Measurements from ENCODE around the gene STAT3. TPM values are rescaled to one million over a fixed set of nuclear protein-coding genes. Genes with fewer than 3 reads are reported as not detected.
A peak's percentile ranks its signal among the peaks of the same experiment; 100 is the strongest.

STAT3 gene
- total RNA-seq, 2 donors from 2014 or later: 189 to 505 TPM

DNA sequence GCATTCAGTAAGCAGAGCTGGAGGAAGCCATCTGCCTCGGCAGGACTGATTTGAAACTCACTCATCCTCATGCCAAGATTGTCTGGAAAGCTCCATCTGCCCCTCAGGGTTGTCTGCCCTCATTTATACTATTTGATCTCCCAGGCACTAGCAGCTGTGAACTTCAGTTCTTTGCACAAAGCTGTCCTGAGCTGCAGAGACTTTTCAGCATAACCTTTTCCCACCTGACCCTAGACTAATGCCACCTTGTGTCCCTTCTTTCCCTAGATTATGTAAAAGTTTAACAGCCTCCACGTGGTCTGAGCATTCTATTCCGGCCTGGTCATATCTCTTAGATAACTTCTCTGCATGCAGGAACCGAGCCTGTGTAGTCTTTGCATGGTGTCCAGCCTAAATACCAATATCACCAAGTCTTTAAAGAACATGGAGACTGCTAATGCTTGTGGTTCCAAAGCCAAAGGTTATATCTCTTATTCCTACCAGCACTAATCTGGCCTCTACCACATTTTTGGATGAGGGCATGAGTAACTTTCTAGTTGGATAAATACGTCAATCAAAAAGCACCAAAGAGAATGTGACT, 70.9 kb downstream of the STAT3 start:
- DNase-seq (ENCODE audit: low spot score in 2 of 2) (no peak), ATAC-seq (no peak)
- Mint-ChIP-seq H3K27ac (peak overlapping the region in 1 of 2 donors; percentile 67), H3K9me3 (no peaks in the 10 kb centered on the region), H3K36me3 (peaks cover 34 to 61% of the 10 kb centered on the region in 2 donors)

DNA sequence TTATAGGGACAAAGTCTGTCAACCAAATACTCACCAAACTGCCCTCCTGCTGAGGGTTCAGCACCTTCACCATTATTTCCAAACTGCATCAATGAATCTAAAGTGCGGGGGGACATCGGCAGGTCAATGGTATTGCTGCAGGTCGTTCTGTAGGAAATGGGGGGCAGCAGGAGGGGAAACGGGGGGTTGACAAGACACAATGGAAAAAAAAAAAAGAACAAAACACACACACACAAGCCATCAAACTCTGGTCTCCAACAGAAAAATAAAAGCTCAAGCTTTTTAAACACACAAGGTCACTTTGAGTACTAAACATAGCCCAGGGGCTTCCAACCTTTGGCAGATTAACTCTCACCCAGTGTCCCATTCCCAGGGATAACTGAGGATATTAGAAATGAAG, 71.5 kb downstream of the STAT3 start:
- DNase-seq (ENCODE audit: low spot score in 2 of 2): no peak
- H3K36me3 Mint-ChIP-seq: peaks cover 28 to 59% of the 10 kb centered on the region in 2 donors
- ATAC-seq: no peak
- peak overlapping the region in 1 of 2 donors; percentile 56 for H3K27ac Mint-ChIP-seq
- no peaks in the 10 kb centered on the region for H3K9me3 Mint-ChIP-seq

DNA sequence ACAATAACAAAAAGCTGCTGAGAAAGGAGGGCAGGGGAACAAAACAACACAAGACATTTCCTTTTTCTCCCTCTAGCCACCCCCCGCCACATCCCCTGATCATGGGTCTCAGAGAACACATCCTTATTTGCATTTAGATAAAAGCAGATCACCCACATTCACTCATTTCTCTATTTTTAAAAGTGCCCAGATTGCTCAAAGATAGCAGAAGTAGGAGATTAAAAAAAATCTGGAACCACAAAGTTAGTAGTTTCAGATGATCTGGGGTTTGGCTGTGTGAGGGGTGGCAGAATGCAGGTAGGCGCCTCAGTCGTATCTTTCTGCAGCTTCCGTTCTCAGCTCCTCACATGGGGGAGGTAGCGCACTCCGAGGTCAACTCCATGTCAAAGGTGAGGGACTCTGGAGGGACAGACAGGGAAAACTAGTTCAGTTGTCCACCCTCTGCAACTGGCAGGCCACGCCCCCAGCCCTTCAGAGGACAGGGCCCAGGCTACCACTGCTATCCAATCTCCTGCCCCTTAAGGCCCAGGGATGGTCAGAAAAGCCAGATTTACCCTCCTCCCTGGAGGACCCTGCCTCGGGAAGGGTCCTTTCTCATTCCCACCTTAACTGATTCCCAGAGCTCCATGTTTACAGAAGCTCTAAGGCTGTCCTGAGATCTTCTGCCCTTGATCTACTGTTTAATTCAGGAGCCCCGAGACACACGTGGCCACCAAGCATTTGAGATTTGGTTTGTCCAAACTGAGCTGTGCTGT, 72.7 kb downstream of the STAT3 start:
- Mint-ChIP-seq H3K36me3 (peaks cover 29 to 56% of the 10 kb centered on the region in 2 donors), H3K27ac (peak overlapping the region; percentile 43 to 95), H3K9me3 (no peaks in the 10 kb centered on the region)
- ATAC-seq: peak in 1 of 2 donors; percentile 0
- no peak for DNase-seq (ENCODE audit: low spot score in 2 of 2)

DNA sequence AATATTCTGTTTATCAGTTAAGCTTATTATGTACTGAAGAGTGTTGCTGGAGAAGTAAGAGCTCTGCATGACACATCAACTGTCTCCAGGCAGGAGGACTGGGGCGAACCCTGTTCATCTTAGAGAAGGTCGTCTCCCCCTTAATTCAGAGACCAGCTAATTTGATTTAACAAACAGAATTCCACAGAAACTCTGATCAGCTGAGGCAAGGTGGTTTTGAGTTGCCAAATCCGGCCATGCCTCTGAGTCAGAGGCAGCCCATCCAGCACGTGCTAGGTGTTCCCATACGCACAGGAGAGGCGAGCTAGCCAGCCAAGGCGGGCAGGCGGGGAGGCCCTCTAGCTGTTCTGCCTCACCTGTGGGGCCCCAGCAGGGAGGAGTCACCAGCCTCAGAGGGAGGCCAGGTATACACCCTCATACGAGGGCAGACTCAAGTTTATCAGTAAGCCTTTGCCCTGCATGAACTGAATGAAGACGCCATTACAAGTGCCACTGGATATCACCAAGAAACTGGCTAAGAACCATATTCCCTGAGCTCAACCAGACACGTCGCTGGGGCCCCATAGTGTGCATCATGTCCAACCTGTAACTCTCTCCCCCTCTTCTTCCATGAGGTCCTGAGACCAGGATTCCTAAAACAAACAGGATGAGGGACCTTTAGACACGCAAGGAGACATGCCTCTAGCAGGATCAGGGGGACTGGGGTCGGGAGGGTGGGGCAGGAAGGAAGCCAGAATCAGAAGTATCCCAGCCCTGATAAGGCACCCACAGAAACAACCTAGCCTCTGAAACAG, 74.3 kb downstream of the STAT3 start:
- peak overlapping the region; percentile 47 to 95 for H3K27ac Mint-ChIP-seq
- H3K9me3 Mint-ChIP-seq: no peaks in the 10 kb centered on the region
- DNase-seq (ENCODE audit: low spot score in 2 of 2) (no peak), ATAC-seq (peak in 1 of 2 donors; percentile 9)
- peaks cover 22 to 53% of the 10 kb centered on the region in 2 donors for H3K36me3 Mint-ChIP-seq

DNA sequence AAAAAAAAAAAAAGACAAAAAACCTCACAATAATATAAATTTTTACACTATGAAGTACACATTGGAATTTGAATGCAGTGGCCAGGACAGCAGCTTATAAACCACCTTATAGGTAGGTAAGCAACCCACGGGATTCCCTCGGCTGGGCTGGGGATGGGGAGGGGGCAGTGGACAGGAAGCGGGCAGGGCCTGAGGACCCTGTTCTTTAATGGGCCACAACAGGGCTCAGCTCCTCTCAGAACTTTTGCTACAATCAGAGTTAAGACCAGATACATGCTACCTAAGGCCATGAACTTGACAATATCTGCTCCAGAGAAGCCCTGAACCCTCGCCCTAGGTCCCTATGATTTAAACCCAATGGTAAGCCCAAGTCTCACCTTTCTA, 74.9 kb downstream of the STAT3 start:
- Mint-ChIP-seq H3K27ac (peak overlapping the region; percentile 47 to 95), H3K9me3 (no peaks in the 10 kb centered on the region), H3K36me3 (peaks cover 22 to 53% of the 10 kb centered on the region in 2 donors)
- DNase-seq (ENCODE audit: low spot score in 2 of 2): no peak
- no peak for ATAC-seq

DNA sequence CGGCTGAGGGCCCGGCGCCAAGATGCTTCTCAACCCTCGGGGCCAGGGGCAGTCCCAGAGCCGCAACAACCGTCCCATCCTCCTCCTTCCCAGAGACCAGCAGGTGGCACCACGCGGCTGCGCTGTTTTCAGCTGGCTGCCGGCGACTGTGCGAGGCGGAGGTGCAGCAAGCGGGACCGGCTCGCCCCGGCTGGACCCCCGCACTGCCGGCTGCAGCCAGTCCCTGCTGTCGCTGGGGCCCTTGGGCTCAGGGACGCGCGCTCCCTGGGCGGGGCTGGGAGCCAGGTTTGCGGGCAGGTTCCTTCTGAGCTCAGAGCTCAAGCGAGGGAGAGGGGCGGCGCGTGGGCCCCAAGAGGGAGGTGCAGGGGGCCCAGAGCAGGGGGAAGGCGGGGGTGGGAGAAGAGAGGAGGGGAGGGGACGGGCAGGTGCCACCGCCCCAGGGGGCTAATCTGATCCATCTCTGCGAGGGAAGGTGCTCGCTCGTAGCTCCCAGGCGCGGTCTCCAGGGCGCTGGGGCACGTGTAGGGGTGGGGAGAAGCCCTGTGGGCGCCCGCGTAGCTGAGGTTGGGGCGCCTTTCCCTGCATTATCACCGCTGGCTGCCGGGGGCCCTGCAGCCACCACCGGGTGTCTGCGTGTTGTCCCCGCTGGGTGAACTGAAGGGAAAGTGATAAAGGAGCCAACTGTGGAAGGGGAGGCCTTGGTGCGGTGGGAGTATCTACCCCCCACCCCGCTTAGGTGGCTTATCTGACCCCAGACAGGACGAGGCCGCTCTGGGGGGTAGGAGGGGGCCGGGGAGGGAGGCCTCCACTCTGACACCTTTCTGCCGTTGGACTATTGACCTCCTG, 75.7 kb downstream of the STAT3 start:
- peak; percentile 49 to 81 for ATAC-seq
- Mint-ChIP-seq H3K27ac (peak overlapping the region; percentile 71 to 97), H3K36me3 (peaks cover 20 to 51% of the 10 kb centered on the region in 2 donors)

DNA sequence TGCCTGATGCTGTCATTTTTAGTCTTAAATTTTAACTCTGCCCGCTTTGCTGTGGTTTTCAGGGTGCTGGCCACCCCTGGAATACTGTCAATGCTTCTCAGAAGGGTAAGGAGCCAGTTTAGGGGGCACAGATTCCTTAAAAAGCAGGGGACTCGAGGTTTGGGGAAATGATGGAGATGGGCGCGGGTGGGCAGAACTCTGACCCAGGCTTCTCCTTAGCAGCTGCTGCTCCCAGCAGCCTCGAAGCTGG, 76.3 kb downstream of the STAT3 start:
- DNase-seq (ENCODE audit: low spot score in 2 of 2) (no peak), ATAC-seq (peak in 1 of 2 donors; percentile 2)
- Mint-ChIP-seq H3K9me3 (no peaks in the 10 kb centered on the region), H3K27ac (peak overlapping the region; percentile 71 to 97), H3K36me3 (peaks cover 14 to 49% of the 10 kb centered on the region in 2 donors)

More for the DNA sequence above, 75.7 kb downstream of the STAT3 start:
- DNase-seq (ENCODE audit: low spot score in 2 of 2): peak; percentile 82 to 85
- no peaks in the 10 kb centered on the region for H3K9me3 Mint-ChIP-seq

DNA sequence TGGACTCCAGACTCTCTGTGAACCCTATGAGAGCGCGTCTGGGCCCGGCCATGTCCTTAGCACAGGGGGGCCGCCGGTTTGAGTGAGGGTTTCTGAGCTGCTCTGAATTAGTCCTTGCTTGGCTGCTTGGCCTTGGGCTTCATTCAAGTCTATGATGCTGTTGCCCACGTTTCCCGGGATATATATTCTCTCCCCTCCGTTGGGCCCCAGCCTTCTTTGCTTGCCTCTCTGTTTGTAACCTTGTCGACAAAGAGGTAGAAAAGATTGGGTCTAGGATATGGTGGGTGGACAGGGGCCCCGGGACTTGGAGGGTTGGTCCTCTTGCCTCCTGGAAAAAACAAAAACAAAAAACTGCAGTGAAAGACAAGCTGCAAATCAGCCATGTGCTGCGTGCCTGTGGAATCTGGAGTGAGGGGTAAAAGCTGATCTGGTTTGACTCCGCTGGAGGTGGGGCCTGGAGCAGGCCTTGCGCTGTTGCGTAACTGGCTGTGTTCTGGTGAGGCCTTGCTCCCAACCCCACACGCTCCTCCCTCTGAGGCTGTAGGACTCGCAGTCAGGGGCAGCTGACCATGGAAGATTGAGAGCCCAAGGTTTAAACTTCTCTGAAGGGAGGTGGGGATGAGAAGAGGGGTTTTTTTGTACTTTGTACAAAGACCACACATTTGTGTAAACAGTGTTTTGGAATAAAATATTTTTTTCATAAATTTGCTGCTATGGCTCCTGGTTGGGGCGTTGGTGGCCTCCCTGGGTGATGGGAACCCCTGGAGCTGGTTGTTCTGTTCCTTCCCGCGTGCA, 76.8 kb downstream of the STAT3 start:
- H3K36me3 Mint-ChIP-seq: peaks cover 12 to 47% of the 10 kb centered on the region in 2 donors
- peak in 1 of 2 donors; percentile 10 for ATAC-seq

DNA sequence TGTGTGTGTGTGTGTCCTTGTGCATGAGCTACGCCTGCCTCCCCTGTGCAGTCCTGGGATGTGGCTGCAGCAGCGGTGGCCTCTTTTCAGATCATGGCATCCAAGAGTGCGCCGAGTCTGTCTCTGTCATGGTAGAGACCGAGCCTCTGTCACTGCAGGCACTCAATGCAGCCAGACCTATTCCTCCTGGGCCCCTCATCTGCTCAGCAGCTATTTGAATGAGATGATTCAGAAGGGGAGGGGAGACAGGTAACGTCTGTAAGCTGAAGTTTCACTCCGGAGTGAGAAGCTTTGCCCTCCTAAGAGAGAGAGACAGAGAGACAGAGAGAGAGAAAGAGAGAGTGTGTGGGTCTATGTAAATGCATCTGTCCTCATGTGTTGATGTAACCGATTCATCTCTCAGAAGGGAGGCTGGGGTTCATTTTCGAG, 77.4 kb downstream of the STAT3 start:
- peaks cover 17 to 51% of the 10 kb centered on the region in 2 donors for H3K36me3 Mint-ChIP-seq
- ATAC-seq (peak; percentile 38 to 50), DNase-seq (ENCODE audit: low spot score in 2 of 2) (peak in 1 of 2 donors; percentile 44)
- no peaks in the 10 kb centered on the region for H3K9me3 Mint-ChIP-seq
- H3K27ac Mint-ChIP-seq: peak overlapping the region; percentile 71 to 97

More for the DNA sequence above, 76.8 kb downstream of the STAT3 start:
- peak in 1 of 2 donors; percentile 30 for DNase-seq (ENCODE audit: low spot score in 2 of 2)
- peak overlapping the region; percentile 71 to 97 for H3K27ac Mint-ChIP-seq
- no peaks in the 10 kb centered on the region for H3K9me3 Mint-ChIP-seq

DNA sequence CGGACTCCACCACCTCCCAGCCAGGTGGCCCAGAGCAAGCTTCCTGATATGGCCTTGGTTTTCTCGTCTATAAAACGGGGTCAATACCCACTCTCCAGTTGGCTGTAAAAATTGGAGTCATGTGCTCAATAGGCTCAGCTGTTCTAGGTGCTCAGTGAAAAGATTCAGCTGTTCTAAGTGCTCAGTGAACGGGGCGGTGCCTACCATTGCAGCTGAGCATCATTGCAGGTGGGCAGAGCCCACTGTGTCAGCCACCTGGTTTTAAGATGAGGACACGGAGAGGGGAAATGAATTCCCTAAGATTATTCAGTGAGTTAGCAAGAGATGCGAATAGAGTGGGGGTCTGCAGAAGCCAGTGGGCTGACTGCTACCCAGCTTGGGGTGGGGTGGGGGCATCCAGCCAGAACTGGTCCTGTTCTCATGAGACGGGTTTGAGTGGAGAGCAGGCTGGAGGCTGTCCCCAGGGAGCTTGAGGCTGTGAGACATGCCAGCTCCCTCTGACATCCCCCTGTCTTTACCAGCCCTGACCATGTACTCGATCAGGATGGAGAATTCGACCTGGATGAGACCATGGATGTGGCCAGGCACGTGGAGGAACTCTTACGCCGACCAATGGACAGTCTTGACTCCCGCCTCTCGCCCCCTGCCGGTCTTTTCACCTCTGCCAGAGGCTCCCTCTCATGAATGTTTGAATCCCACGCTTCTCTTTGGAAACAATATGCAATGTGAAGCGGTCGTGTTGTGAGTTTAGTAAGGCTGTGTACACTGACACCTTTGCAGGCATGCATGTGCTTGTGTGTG, 78.1 kb downstream of the STAT3 start:
- ATAC-seq (no peak), DNase-seq (ENCODE audit: low spot score in 2 of 2) (no peak)
- no peaks in the 10 kb centered on the region for H3K9me3 Mint-ChIP-seq
- H3K27ac Mint-ChIP-seq: peak overlapping the region; percentile 71 to 97
- peaks cover 12 to 45% of the 10 kb centered on the region in 2 donors for H3K36me3 Mint-ChIP-seq

DNA sequence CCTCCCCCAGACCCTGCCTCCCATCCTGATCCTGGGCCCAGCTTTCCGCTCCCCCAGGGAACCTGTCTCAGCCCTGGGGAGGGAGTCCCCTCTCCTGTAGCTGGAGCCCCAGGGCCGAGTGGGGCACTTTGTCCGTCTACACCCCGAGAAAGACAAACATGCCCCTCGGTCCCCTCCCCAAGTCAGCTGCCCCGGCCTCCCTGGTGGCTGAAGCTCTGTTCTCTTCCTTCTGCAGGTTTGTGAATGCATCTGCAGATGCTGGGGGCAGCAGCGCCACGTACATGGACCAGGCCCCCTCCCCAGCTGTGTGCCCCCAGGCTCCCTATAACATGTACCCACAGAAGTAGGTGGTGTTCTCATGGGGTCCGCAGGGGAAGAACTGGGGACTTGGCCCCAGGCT, 79.1 kb downstream of the STAT3 start:
- H3K36me3 Mint-ChIP-seq: peaks cover 19 to 51% of the 10 kb centered on the region in 2 donors
- ATAC-seq: no peak

DNA sequence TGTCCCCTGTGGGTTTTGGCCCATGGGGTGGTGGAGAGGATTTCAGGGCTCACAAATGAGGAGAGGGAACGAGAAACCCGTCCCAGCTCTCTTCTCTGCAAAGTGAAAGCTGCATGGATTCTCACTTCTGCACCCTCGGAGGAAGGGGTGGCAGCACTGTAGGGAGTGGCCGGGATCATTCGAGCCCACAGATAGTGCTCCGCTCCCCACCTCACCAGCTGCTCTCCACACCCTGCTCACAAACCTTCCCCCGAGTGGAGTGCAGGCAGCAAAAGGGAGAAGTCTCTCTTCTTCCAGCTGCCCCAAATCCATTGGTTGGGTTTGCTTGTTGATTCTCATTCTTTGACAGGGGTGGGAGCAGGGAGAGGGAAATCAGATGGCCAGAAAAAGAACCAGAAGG, 79.8 kb downstream of the STAT3 start:
- Mint-ChIP-seq H3K36me3 (peaks cover 25 to 55% of the 10 kb centered on the region in 2 donors), H3K9me3 (no peaks in the 10 kb centered on the region), H3K27ac (peak overlapping the region; percentile 67 to 97)
- DNase-seq (ENCODE audit: low spot score in 2 of 2) (no peak), ATAC-seq (no peak)

More for the DNA sequence above, 79.1 kb downstream of the STAT3 start:
- peak overlapping the region; percentile 71 to 97 for H3K27ac Mint-ChIP-seq
- no peak for DNase-seq (ENCODE audit: low spot score in 2 of 2)
- no peaks in the 10 kb centered on the region for H3K9me3 Mint-ChIP-seq

DNA sequence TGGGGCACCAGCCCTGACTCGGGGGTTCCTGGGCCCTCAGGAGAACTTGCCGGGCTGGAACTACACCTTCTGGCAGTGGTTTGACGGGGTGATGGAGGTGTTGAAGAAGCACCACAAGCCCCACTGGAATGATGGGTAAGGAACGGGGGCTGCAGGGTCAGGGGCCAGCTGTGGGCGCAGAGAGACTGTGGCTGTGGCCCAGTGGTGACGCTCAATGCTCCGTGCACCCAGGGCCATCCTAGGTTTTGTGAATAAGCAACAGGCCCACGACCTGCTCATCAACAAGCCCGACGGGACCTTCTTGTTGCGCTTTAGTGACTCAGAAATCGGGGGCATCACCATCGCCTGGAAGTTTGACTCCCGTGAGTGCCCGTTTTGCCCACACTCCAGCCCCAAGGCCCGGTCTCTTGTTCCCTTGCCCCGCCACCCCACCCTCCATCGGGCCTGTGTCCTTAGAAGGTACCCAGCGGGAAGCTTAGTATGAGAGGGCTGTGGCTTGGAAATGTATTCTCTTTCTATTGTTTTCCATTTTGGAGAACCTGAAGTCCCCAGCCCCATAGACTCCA, 80.8 kb downstream of the STAT3 start:
- ATAC-seq (no peak), DNase-seq (ENCODE audit: low spot score in 2 of 2) (no peak)
- peaks cover 31 to 56% of the 10 kb centered on the region in 2 donors for H3K36me3 Mint-ChIP-seq
- H3K9me3 Mint-ChIP-seq: no peaks in the 10 kb centered on the region
- peak overlapping the region; percentile 67 to 96 for H3K27ac Mint-ChIP-seq

DNA sequence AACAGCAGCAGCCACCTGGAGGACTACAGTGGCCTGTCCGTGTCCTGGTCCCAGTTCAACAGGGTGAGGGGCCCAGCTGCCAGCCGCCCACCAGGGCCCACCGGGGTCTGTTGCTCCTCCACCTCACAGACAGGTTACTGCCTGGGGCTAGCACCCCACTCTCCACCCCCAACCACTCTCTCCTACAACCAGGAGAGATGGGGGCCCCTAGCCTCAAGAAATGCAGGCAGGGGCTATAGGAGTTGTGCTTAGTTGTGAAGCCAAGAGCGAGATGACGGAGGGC, 81.9 kb downstream of the STAT3 start:
- H3K9me3 Mint-ChIP-seq: no peaks in the 10 kb centered on the region
- H3K27ac Mint-ChIP-seq: peak overlapping the region; percentile 77 to 91
- H3K36me3 Mint-ChIP-seq: peaks cover 39 to 57% of the 10 kb centered on the region in 2 donors
- no peak for DNase-seq (ENCODE audit: low spot score in 2 of 2)
- ATAC-seq: no peak
